SK-N-MC (cell line): ENCODE measurements around the gene NRIP3.

ENCODE experiments used
- EZH2 ChIP-seq: fragments of 200-600 bp; sonication (generic); IDR thresholded peaks from one replicate; pipeline ENCODE4 v1.6.1; 2017; ENCODE audit warnings: antibody characterized with exemption
- POLR2AphosphoS5 ChIP-seq: IDR thresholded peaks from 2 replicates; pipeline ENCODE4 v1.6.1; 2012; ENCODE audit warnings: mild to moderate bottlenecking, low read depth, low read length, borderline replicate concordance

DNA sequence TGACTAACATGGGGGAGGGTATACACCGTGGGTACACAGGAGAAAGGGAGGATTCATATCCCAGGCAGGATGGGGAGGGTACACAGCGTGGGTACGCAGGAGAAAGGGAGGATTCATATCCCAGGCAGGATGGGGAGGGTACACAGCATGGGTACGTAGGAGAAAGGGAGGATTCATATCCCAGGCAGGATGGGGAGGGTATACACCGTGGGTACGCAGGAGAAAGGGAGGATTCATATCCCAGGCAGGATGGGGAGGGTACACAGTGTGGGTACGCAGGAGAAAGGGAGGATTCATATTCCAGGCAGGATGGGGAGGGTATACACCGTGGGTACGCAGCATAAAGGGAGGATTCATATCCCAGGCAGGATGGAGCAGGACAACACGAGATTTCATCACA lies 36.6 kb upstream of the NRIP3 start:
- TF ChIP-seq POLR2AphosphoS5 (no peak), EZH2 (no peak)
